ENCODE data around the gene ASIC1. TPM values are rescaled to one million over a fixed set of nuclear protein-coding genes. Genes with fewer than 3 reads are reported as not detected.

ASIC1 gene
- total RNA-seq, 1 experiment from 2014 or later = 3.5 TPM

GRCh38 chr12:50099302-50100008 lies 42.1 kb downstream of the ASIC1 start:
- CTCF ChIA-PET = no interaction called here
- no peaks in the 10 kb centered on the region for H3K9me3 Mint-ChIP-seq (ENCODE audit: low read depth, unreplicated experiment)
- peaks cover 19% of the 10 kb centered on the region for H3K36me3 Mint-ChIP-seq (ENCODE audit: insufficient read depth, unreplicated experiment)
- TF ChIP-seq, protein P1, sequence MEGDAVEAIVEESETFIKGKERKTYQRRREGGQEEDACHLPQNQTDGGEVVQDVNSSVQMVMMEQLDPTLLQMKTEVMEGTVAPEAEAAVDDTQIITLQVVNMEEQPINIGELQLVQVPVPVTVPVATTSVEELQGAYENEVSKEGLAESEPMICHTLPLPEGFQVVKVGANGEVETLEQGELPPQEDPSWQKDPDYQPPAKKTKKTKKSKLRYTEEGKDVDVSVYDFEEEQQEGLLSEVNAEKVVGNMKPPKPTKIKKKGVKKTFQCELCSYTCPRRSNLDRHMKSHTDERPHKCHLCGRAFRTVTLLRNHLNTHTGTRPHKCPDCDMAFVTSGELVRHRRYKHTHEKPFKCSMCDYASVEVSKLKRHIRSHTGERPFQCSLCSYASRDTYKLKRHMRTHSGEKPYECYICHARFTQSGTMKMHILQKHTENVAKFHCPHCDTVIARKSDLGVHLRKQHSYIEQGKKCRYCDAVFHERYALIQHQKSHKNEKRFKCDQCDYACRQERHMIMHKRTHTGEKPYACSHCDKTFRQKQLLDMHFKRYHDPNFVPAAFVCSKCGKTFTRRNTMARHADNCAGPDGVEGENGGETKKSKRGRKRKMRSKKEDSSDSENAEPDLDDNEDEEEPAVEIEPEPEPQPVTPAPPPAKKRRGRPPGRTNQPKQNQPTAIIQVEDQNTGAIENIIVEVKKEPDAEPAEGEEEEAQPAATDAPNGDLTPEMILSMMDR (IDR thresholded peaks at IDR 0.05; ENCODE audit: unreplicated experiment) = no peak
- intact Hi-C loops (cut with micrococcal nuclease; ENCODE audit: unreplicated experiment) = no loop called here
- no peak overlapping the region for H3K27ac Mint-ChIP-seq (ENCODE audit: unreplicated experiment)
- no peak overlapping the region for H3K4me3 Mint-ChIP-seq (ENCODE audit: low read depth, unreplicated experiment)
- no TSS peak for BruUV-seq (replicated peaks)
- H3K27me3 Mint-ChIP-seq (ENCODE audit: unreplicated experiment) = peaks cover 6% of the 10 kb centered on the region
- peaks cover 11% of the 10 kb centered on the region for H3K4me1 Mint-ChIP-seq (ENCODE audit: low read depth, unreplicated experiment)
- DNase-seq = no peak

GRCh38 chr12:50100561-50100960 lies 43.2 kb downstream of the ASIC1 start:
- intact Hi-C loops (cut with micrococcal nuclease; ENCODE audit: unreplicated experiment) = no loop called here
- peaks cover 15% of the 10 kb centered on the region for H3K36me3 Mint-ChIP-seq (ENCODE audit: insufficient read depth, unreplicated experiment)
- peaks cover 11% of the 10 kb centered on the region for H3K4me1 Mint-ChIP-seq (ENCODE audit: low read depth, unreplicated experiment)
- BruUV-seq (replicated peaks) = no TSS peak
- H3K27ac Mint-ChIP-seq (ENCODE audit: unreplicated experiment) = no peak overlapping the region
- DNase-seq = no peak
- CTCF ChIA-PET = no interaction called here
- H3K4me3 Mint-ChIP-seq (ENCODE audit: low read depth, unreplicated experiment) = no peak overlapping the region
- H3K9me3 Mint-ChIP-seq (ENCODE audit: low read depth, unreplicated experiment) = no peaks in the 10 kb centered on the region
- H3K27me3 Mint-ChIP-seq (ENCODE audit: unreplicated experiment) = peaks cover 17% of the 10 kb centered on the region
- TF ChIP-seq, protein P1 (IDR thresholded peaks at IDR 0.05; ENCODE audit: unreplicated experiment) = no peak

DNA sequence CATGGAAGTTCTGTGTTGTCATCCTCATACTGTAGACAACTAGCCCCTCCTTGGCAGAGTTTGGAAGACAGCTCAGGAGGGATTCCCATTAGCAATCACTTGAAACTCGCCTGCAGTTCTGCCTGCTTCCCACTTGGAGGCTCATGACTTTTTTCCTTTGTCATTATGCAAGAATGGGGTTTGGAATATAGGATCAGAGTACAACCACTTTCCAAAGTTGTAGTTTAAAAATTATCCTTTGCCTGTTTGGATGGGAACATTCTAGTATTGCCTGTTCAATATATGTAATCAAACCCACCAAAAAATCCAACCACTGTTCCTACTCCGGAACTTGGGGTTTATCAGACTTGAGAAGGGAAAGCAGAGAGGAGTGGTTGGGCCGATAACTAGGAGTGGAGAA lies 44.3 kb downstream of the ASIC1 start:
- peaks cover 11% of the 10 kb centered on the region for H3K4me1 Mint-ChIP-seq (ENCODE audit: low read depth, unreplicated experiment)
- no TSS peak for BruUV-seq (replicated peaks)
- no peaks in the 10 kb centered on the region for H3K9me3 Mint-ChIP-seq (ENCODE audit: low read depth, unreplicated experiment)
- no peak overlapping the region for H3K27ac Mint-ChIP-seq (ENCODE audit: unreplicated experiment)
- peaks cover 9% of the 10 kb centered on the region for H3K36me3 Mint-ChIP-seq (ENCODE audit: insufficient read depth, unreplicated experiment)
- peaks cover 24% of the 10 kb centered on the region for H3K27me3 Mint-ChIP-seq (ENCODE audit: unreplicated experiment)
- DNase-seq = no peak
- TF ChIP-seq, protein P1 (IDR thresholded peaks at IDR 0.05; ENCODE audit: unreplicated experiment) = no peak
- H3K4me3 Mint-ChIP-seq (ENCODE audit: low read depth, unreplicated experiment) = no peak overlapping the region
- intact Hi-C loops (cut with micrococcal nuclease; ENCODE audit: unreplicated experiment) = no loop called here
- CTCF ChIA-PET = interaction anchor here (1.1 to 1.5 kb wide), 2 partner anchors 9 to 10 kb away, joined by 4 to 5 read pairs; partner anchors contain the start of gene COX14

- H3K4me1 Mint-ChIP-seq (ENCODE audit: low read depth, unreplicated experiment) = peaks cover 11% of the 10 kb centered on the region
- peaks cover 9% of the 10 kb centered on the region for H3K36me3 Mint-ChIP-seq (ENCODE audit: insufficient read depth, unreplicated experiment)
- CTCF ChIA-PET = interaction anchor here (1.1 to 1.5 kb wide), 2 partner anchors 8 to 10 kb away, joined by 4 to 5 read pairs; partner anchors contain the start of gene COX14
- intact Hi-C loops (cut with micrococcal nuclease; ENCODE audit: unreplicated experiment) = no loop called here
- DNase-seq = no peak
- peaks cover 24% of the 10 kb centered on the region for H3K27me3 Mint-ChIP-seq (ENCODE audit: unreplicated experiment)
- no peak overlapping the region for H3K4me3 Mint-ChIP-seq (ENCODE audit: low read depth, unreplicated experiment)
- no peaks in the 10 kb centered on the region for H3K9me3 Mint-ChIP-seq (ENCODE audit: low read depth, unreplicated experiment)
- no TSS peak for BruUV-seq (replicated peaks)
- TF ChIP-seq, protein P1 (IDR thresholded peaks at IDR 0.05; ENCODE audit: unreplicated experiment) = no peak
- H3K27ac Mint-ChIP-seq (ENCODE audit: unreplicated experiment) = no peak overlapping the region
Observed at GRCh38 chr12:50102131-50102531, 44.7 kb downstream of the ASIC1 start.
